PC-3 (cell line): ENCODE measurements around the gene AKAP13. TPM values are rescaled to one million over a fixed set of nuclear protein-coding genes. Genes with fewer than 3 reads are reported as not detected.

Experiments
- ATAC-seq: fragments of 200-7000 bp; cut with Tn5 transposase; 2 replicates; pipeline ENCODE4 v1.9.1; 2020; ENCODE audit warnings: mild to moderate bottlenecking, moderate library complexity
- BruUV-seq: library from RNA; stranded (reverse); fragments of 400-500 nt; replicated peaks from 2 replicates; lab custom pipeline; 2021; lab: Mats Ljungman, UMichigan
- CTCF ChIA-PET: fragments of 300-600 bp; sonication (Branson Sonifier 250); formaldehyde crosslinking; loops from one replicate; lab custom pipeline; 2022; ENCODE audit warnings: antibody characterized with exemption; lab: Charles Lee
- POLR2A ChIA-PET: fragments of 300-600 bp; sonication (Branson Sonifier 250); formaldehyde crosslinking; loops from one replicate; lab custom pipeline; 2022; ENCODE audit warnings: antibody characterized with exemption; ENCODE audit not compliant: unreplicated experiment; lab: Charles Lee
- DNase-seq: peaks from one replicate; pipeline ENCODE4 v3.0.0-alpha.2; 2015
- H2AFZ ChIP-seq: fragments of 300-600 bp; sonication (generic); 2 replicates; pipeline ENCODE4 v1.6.0; 2016; ENCODE audit warnings: antibody characterized with exemption, low read length
- H3F3A ChIP-seq: fragments of 300-600 bp; sonication (generic); one replicate; pipeline ENCODE4 v1.6.0; 2017; ENCODE audit warnings: antibody characterized with exemption, low read length, control low read depth, mild to moderate bottlenecking; ENCODE audit not compliant: unreplicated experiment
- H3K27ac ChIP-seq: fragments of 300-600 bp; sonication (generic); 2 replicates; pipeline ENCODE4 v1.5.1; 2016; ENCODE audit warnings: mild to moderate bottlenecking, low read length
- H3K27me3 ChIP-seq: fragments of 300-600 bp; sonication (generic); 2 replicates; pipeline ENCODE4 v1.6.1; 2016; ENCODE audit warnings: low read length, mixed read lengths
- H3K36me3 ChIP-seq: fragments of 300-600 bp; sonication (generic); 2 replicates; pipeline ENCODE4 v1.6.1; 2016; ENCODE audit warnings: low read depth, mixed run types, low read length, mixed read lengths
- H3K4me1 ChIP-seq: fragments of 300-600 bp; sonication (generic); 2 replicates; pipeline ENCODE4 v1.5.1; 2016; ENCODE audit warnings: low read length; ENCODE audit not compliant: insufficient read depth
- H3K4me2 ChIP-seq: fragments of 300-600 bp; sonication (generic); 2 replicates; pipeline ENCODE4 v1.6.0; 2016; ENCODE audit warnings: low read length
- H3K4me3 ChIP-seq: fragments of 300-600 bp; sonication (generic); 2 replicates; pipeline ENCODE4 v1.5.1; 2016; ENCODE audit warnings: mild to moderate bottlenecking, low read length, mixed read lengths
- H3K79me2 ChIP-seq: fragments of 300-600 bp; sonication (generic); 2 replicates; pipeline ENCODE4 v1.6.1; 2017; ENCODE audit warnings: low read length, mixed read lengths
- H3K9ac ChIP-seq: fragments of 300-600 bp; sonication (generic); 2 replicates; pipeline ENCODE4 v1.6.0; 2016; ENCODE audit warnings: mild to moderate bottlenecking, low read length
- H3K9me2 ChIP-seq: fragments of 300-600 bp; sonication (generic); replicated peaks from 2 replicates; pipeline ENCODE4 v1.6.1; 2016; ENCODE audit warnings: mixed run types, low read length, mixed read lengths
- H3K9me3 ChIP-seq: fragments of 300-600 bp; sonication (generic); 2 replicates; pipeline ENCODE4 v1.6.1; 2016; ENCODE audit warnings: low read length, mixed read lengths
- H4K20me1 ChIP-seq: fragments of 300-600 bp; sonication (generic); 2 replicates; pipeline ENCODE4 v1.6.1; 2016; ENCODE audit warnings: low read length, mixed read lengths
- EZH2 ChIP-seq: fragments of 300-600 bp; sonication (generic); IDR thresholded peaks from one replicate; pipeline ENCODE4 v1.6.1; 2017; ENCODE audit warnings: antibody characterized with exemption, mild to moderate bottlenecking, low read length; ENCODE audit not compliant: unreplicated experiment
- EZH2phosphoT487 ChIP-seq: fragments of 300-600 bp; sonication (generic); IDR thresholded peaks from 2 replicates; pipeline ENCODE4 v1.6.1; 2018; ENCODE audit warnings: mild to moderate bottlenecking, antibody characterized with exemption, low read length, borderline replicate concordance
- intact Hi-C: fragments of 100-400 bp; cut with micrococcal nuclease; formaldehyde crosslinking; loops from 2 replicates; pipeline ENCODE4 v1.9.0; 2023
- total RNA-seq: library from RNA; depleted of rRNA; stranded (reverse); fragments of >200 nt; gene quantifications from 2 replicates; pipeline ENCODE4 v1.2.3, GENCODE V29; 2014
- TF ChIP-seq, protein P1 (sequence below): fragments of 300-600 bp; sonication (generic); conservative IDR thresholded peaks from 2 replicates; pipeline ENCODE4 v1.5.1; 2017; ENCODE audit warnings: antibody characterized with exemption, low read depth, mild to moderate bottlenecking, low read length

The AKAP13 gene
- total RNA-seq, 1 experiment from 2014 or later = 36.8 TPM

DNA sequence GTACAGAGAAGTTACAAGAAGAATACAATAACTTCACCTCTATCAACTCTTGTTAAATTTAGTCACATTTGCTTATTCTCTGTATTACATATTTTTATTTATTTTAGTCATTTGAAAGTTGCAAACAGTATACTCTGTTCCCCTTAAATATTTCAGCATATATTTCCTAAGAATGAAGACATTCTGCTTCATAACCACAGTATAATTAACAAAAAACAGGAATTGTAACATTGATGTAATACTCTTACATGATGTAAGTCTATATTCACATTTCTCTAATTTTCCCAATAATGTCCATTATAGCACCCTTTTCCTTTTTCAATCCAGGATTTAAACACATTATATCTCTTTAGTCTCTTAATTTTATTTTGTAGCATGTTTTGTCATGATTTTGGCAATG, 112.0 kb downstream of the AKAP13 start:
- no peak for ATAC-seq
- Histone ChIP-seq H3K9me3 (no peaks in the 10 kb centered on the region), H3K4me1 (peaks cover 21% of the 10 kb centered on the region), H3K9ac (no peak overlapping the region), H3K36me3 (peaks cover under 1% of the 10 kb centered on the region; the same call in 1 of the 2 replicates), H3K4me3 (no peak overlapping the region), H4K20me1 (no peaks in the 10 kb centered on the region), H3K27me3 (no peaks in the 10 kb centered on the region), H3F3A (peaks cover 3% of the 10 kb centered on the region), H3K27ac (no peak overlapping the region), H3K9me2 (no peaks in the 10 kb centered on the region), H3K79me2 (peaks cover 53% of the 10 kb centered on the region), H3K4me2 (no peak overlapping the region), H2AFZ (no peak overlapping the region)
- no peak for DNase-seq
- BruUV-seq = no TSS peak
- CTCF ChIA-PET = no interaction called here
- intact Hi-C loops = loop anchor here (5.0 kb wide), 2 partner anchors 95 to 175 kb away; no protein-coding TSS in a partner anchor
- TF ChIP-seq EZH2 = no peak
- TF ChIP-seq, protein P1, sequence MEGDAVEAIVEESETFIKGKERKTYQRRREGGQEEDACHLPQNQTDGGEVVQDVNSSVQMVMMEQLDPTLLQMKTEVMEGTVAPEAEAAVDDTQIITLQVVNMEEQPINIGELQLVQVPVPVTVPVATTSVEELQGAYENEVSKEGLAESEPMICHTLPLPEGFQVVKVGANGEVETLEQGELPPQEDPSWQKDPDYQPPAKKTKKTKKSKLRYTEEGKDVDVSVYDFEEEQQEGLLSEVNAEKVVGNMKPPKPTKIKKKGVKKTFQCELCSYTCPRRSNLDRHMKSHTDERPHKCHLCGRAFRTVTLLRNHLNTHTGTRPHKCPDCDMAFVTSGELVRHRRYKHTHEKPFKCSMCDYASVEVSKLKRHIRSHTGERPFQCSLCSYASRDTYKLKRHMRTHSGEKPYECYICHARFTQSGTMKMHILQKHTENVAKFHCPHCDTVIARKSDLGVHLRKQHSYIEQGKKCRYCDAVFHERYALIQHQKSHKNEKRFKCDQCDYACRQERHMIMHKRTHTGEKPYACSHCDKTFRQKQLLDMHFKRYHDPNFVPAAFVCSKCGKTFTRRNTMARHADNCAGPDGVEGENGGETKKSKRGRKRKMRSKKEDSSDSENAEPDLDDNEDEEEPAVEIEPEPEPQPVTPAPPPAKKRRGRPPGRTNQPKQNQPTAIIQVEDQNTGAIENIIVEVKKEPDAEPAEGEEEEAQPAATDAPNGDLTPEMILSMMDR = no peak
- no peak for TF ChIP-seq EZH2phosphoT487
- POLR2A ChIA-PET = no interaction called here

DNA sequence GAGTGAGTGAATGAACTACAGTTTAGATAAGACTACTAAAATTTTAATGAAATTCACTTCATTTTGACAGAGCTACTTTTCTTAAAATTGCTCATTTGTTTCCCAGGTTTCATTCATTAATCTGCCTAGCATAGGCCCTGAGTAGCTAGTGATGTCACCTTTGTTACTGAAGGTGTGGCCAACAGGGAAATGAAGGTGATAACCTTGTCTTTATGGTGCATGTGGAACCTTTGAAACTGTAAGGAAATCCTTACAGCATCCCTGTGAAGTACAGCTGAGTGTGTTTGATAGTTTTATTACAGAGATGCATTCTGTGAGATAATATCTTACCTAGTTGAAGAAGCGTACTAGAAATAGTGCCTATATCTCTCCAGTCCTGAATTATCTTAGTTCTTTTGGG, 112.9 kb downstream of the AKAP13 start:
- no peaks in the 10 kb centered on the region for H3K36me3 ChIP-seq
- H3K9me2 ChIP-seq = no peaks in the 10 kb centered on the region
- peaks cover 3% of the 10 kb centered on the region for H3F3A ChIP-seq
- H2AFZ ChIP-seq = no peak overlapping the region
- no peak for ATAC-seq
- BruUV-seq = no TSS peak
- no peaks in the 10 kb centered on the region for H3K27me3 ChIP-seq
- peaks cover 21% of the 10 kb centered on the region for H3K4me1 ChIP-seq
- H3K4me2 ChIP-seq = peak overlapping the region; percentile 73
- POLR2A ChIA-PET = no interaction called here
- CTCF ChIA-PET = no interaction called here
- H3K4me3 ChIP-seq = no peak overlapping the region
- TF ChIP-seq EZH2 (no peak), EZH2phosphoT487 (no peak)
- TF ChIP-seq, protein P1 = no peak
- peak overlapping the region; percentile 97 for H3K27ac ChIP-seq
- no peaks in the 10 kb centered on the region for H3K9me3 ChIP-seq
- H3K9ac ChIP-seq = peak overlapping the region; percentile 59; the same call in 1 of the 2 replicates
- H4K20me1 ChIP-seq = no peaks in the 10 kb centered on the region
- DNase-seq = no peak
- H3K79me2 ChIP-seq = peaks cover 55% of the 10 kb centered on the region
- intact Hi-C loops = loop anchor here (5.0 kb wide), 2 partner anchors 94 to 174 kb away; no protein-coding TSS in a partner anchor

GRCh38 chr15:85494048-85494777, 113.8 kb downstream of the AKAP13 start:
- no peak overlapping the region for H2AFZ ChIP-seq
- ATAC-seq (peak; percentile 97), DNase-seq (peak; percentile 95)
- H3F3A ChIP-seq = peaks cover 3% of the 10 kb centered on the region
- H3K27me3 ChIP-seq = no peaks in the 10 kb centered on the region
- peaks cover 60% of the 10 kb centered on the region for H3K79me2 ChIP-seq
- H3K4me2 ChIP-seq = peak overlapping the region; percentile 73
- H3K9me3 ChIP-seq = no peaks in the 10 kb centered on the region
- TF ChIP-seq EZH2 = no peak
- TF ChIP-seq, protein P1 = no peak
- no peak for TF ChIP-seq EZH2phosphoT487
- no peaks in the 10 kb centered on the region for H3K36me3 ChIP-seq
- H3K27ac ChIP-seq = peak overlapping the region; percentile 97
- H3K4me1 ChIP-seq = peaks cover 23% of the 10 kb centered on the region
- intact Hi-C loops = loop anchor here (5.0 kb wide), 2 partner anchors 93 to 173 kb away; no protein-coding TSS in a partner anchor
- H3K4me3 ChIP-seq = peak overlapping the region; percentile 42
- peak overlapping the region; percentile 59 for H3K9ac ChIP-seq
- no peaks in the 10 kb centered on the region for H3K9me2 ChIP-seq
- TSS peak; percentile 75 for BruUV-seq
- no peaks in the 10 kb centered on the region for H4K20me1 ChIP-seq
- ChIA-PET CTCF (no interaction called here), POLR2A (no interaction called here)
